Transverse colon (tissue), 4 donors: ENCODE measurements around the gene EMILIN2.

ENCODE experiments used
- EP300 ChIP-seq: sonication (generic); formaldehyde crosslinking; IDR thresholded peaks from one replicate; pipeline ENCODE4 v1.6.1; 2017; ENCODE audit warnings: antibody characterized with exemption, low read depth
- POLR2A ChIP-seq: fragments of 450-650 bp; IDR thresholded peaks from one replicate; pipeline ENCODE4 v1.6.1; 2016; ENCODE audit warnings: antibody characterized with exemption, mild to moderate bottlenecking, moderate library complexity
- POLR2AphosphoS5 ChIP-seq, 3 donors: sonication (generic); formaldehyde crosslinking; IDR thresholded peaks; one replicate each; pipeline ENCODE4 v1.6.1; 2016; ENCODE audit warnings: antibody characterized with exemption in 3 of 3
- TF ChIP-seq, protein P1 (sequence below), 5 experiments: fragments of 200-600 bp in 3 of 5; fragments of 450-650 bp in 2 of 5; sonication (generic) in 3 of 5; IDR thresholded peaks; 1 replicate in 2 of 5; 2 replicates in 3 of 5; pipeline ENCODE4 v1.5.1; 2016 to 2017; ENCODE audit warnings: antibody characterized with exemption in 5 of 5, inconsistent platforms in 3 of 5, mild to moderate bottlenecking in 2 of 5, moderate library complexity in 1 of 5

DNA sequence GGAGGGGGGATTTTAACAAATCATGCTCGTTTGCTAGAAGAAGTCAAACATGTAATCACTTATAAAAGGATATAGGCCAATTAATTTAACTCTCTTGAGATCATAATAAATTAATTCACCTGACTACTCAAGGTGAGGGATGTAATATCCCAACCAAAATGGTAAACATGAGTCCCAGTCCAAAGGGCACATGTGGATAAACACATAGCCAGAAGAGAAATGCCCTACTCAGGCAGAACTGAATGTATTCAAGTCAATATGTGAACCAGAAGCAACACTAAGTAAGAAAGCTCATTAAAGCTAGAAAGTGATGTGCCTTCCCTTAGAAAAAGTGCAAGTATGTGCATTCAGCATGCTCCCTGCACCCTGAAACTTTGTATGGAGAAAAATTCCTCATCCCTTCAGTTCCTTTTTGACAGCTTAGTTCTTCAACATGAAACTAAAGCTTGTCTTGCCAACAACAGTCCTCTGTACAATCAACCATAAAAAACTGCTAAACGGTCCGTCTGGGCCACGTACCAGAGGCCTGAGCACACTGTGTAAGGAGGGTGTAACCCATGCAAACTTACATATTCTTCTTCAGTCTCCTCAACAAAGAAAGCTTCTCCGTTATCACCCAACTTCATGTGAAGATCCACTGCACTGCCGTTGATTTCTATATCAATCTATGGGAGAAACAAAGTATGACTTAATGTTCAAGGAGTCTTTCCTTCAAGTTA, 107.3 kb downstream of the EMILIN2 start:
- TF ChIP-seq POLR2A (no peak), EP300 (no peak), POLR2AphosphoS5 (IDR thresholded peaks at IDR 0.05) (no peak)
- TF ChIP-seq, protein P1, sequence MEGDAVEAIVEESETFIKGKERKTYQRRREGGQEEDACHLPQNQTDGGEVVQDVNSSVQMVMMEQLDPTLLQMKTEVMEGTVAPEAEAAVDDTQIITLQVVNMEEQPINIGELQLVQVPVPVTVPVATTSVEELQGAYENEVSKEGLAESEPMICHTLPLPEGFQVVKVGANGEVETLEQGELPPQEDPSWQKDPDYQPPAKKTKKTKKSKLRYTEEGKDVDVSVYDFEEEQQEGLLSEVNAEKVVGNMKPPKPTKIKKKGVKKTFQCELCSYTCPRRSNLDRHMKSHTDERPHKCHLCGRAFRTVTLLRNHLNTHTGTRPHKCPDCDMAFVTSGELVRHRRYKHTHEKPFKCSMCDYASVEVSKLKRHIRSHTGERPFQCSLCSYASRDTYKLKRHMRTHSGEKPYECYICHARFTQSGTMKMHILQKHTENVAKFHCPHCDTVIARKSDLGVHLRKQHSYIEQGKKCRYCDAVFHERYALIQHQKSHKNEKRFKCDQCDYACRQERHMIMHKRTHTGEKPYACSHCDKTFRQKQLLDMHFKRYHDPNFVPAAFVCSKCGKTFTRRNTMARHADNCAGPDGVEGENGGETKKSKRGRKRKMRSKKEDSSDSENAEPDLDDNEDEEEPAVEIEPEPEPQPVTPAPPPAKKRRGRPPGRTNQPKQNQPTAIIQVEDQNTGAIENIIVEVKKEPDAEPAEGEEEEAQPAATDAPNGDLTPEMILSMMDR (IDR thresholded peaks at IDR 0.05), result no peak
